Activated T-cell treated with anti-CD3 and anti-CD28 coated beads, Interleukin-2, amount 50 U/mL, for 4 hours (primary cell): ENCODE results near the gene MARCHF9. TPM values are rescaled to one million over a fixed set of nuclear protein-coding genes. Genes with fewer than 3 reads are reported as not detected.
"Not testable (repeated sequence)": the region's sequence is repeated elsewhere in the genome, so short reads cannot be mapped to it uniquely, and the experiment has no call there.

Experiments used
- ATAC-seq, 2 donors: fragments of 200-7000 bp; cut with Tn5 transposase; one replicate each; pipeline ENCODE4 v1.10.0; 2021
- DNase-seq: peaks from one replicate; pipeline ENCODE4 v3.0.0-alpha.2; 2020
- H3K27me3 Mint-ChIP-seq: one replicate; pipeline ENCODE4 v1.8.0; 2021; ENCODE audit warnings: low read depth, mixed read lengths
- H3K36me3 Mint-ChIP-seq: one replicate; pipeline ENCODE4 v1.8.0; 2022; ENCODE audit warnings: mixed read lengths; ENCODE audit not compliant: insufficient read depth
- H3K4me1 Mint-ChIP-seq: one replicate; pipeline ENCODE4 v1.8.0; 2021; ENCODE audit warnings: low read depth, mixed read lengths
- H3K4me3 Mint-ChIP-seq: one replicate; pipeline ENCODE4 v1.8.0; 2021; ENCODE audit warnings: mild to moderate bottlenecking, moderate library complexity, mixed read lengths
- H3K9me3 Mint-ChIP-seq: one replicate; pipeline ENCODE4 v1.8.0; 2021; ENCODE audit warnings: mixed read lengths
- total RNA-seq, 3 donors: library from RNA; stranded (reverse); gene quantifications; one replicate each; pipeline ENCODE4 v1.2.1, GENCODE V29; 2021

MARCHF9 gene
- total RNA-seq, 3 donors from 2014 or later, result 15.7 to 17.6 (median 17.3) TPM

DNA sequence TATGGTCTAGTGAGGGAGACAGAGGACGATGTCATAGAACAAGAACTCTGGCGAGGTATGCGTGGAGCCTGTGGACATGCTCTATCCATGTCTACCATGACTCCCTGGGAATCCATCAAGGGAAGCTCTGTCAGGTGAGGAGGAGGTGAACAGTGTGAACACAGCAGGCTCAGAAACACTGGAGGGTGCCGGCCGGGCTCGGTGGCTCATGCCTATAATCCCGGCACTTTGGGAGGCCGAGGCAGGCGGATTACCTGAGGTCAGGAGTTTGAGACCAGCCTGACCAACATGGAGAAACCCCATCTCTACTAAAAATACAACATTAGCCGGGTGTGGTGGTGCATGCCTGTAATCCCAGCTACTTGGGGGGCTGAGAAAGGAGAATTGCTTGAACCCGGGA, 19.7 kb downstream of the MARCHF9 start:
- DNase-seq, H3K4me3 Mint-ChIP-seq, H3K27me3 Mint-ChIP-seq, H3K9me3 Mint-ChIP-seq, ATAC-seq: not testable (repeated sequence)
- peaks cover 20% of the 10 kb centered on the region for H3K36me3 Mint-ChIP-seq
- H3K4me1 Mint-ChIP-seq, result peaks cover 34% of the 10 kb centered on the region

DNA sequence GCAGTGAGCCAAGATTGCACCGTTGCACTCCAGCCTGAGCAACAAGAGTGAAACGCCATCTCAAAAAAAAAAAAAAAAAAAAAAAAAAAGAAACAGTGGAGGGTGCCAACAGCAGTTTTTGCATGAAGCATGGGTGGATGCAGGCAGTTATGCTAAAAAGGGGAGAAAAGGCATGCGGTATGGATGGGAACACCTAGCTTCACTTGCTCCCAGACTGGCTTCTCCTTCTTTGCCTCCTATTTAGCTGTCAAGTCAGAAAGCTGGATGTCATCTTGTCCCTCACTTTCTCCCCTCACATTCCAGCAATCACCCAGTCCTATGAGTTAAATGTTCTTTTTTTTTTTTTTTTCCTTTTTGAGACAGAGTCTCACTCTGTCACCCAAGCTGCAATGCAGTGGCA, 20.1 kb downstream of the MARCHF9 start:
- DNase-seq (no peak), ATAC-seq (no peak)
- Mint-ChIP-seq H3K9me3 (no peaks in the 10 kb centered on the region), H3K4me3 (no peak overlapping the region), H3K27me3 (no peaks in the 10 kb centered on the region), H3K36me3 (peaks cover 16% of the 10 kb centered on the region), H3K4me1 (peaks cover 35% of the 10 kb centered on the region)

DNA sequence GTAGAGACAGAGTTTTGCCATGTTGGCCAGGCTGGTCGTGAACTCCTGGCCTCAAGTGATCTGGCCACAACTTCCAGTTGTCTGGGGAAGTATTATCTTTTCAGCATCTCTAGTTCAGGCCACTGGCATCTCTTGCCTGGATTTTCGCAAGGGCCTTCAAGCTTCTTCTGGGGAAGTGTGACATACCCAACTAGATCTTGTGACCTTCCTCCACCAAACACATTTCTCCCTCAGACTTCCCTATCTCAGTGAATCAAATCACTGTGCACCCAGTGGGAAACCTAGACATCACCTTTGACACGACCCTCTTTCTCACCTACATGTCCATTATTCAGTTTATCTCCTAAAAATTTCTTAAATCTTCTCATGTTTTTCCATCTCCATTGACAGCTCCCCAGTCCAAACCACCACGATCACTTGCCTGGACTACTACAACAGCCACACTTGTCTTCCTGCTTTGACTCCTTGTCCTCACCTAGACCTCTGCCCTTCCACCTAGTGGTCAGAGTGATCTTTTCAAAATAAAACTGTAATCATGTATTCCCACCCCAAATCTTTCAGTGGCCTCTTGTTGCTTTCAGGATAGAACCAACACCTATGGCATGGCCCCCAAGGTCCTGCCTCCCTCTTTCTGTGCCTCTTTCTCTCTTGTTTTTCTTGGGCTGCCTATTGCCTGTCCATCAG, 20.8 kb downstream of the MARCHF9 start:
- no peak for ATAC-seq
- Mint-ChIP-seq H3K36me3 (peaks cover 10% of the 10 kb centered on the region), H3K27me3 (no peaks in the 10 kb centered on the region), H3K4me1 (peaks cover 36% of the 10 kb centered on the region), H3K4me3 (no peak overlapping the region), H3K9me3 (no peaks in the 10 kb centered on the region)
- DNase-seq, result no peak

DNA sequence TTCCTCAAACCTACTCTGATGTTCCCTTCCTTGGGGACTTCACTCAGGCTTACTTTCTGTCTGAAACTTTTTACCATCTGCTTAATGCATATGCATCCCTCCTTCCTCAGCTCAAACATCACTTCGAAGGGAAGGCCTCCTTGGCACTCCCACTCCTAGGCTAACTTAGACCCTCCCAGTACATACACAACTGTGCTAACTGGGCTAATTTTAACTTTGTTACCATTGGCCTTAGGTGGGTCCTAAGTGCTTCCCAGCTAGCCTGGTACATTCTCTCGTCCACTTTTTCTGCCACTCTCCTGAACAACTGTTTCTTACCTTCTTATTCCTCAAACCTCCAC, 21.3 kb downstream of the MARCHF9 start:
- Mint-ChIP-seq H3K36me3 (peaks cover 8% of the 10 kb centered on the region), H3K4me3 (no peak overlapping the region), H3K9me3 (no peaks in the 10 kb centered on the region), H3K27me3 (no peaks in the 10 kb centered on the region), H3K4me1 (peaks cover 39% of the 10 kb centered on the region)
- DNase-seq (no peak), ATAC-seq (no peak)

DNA sequence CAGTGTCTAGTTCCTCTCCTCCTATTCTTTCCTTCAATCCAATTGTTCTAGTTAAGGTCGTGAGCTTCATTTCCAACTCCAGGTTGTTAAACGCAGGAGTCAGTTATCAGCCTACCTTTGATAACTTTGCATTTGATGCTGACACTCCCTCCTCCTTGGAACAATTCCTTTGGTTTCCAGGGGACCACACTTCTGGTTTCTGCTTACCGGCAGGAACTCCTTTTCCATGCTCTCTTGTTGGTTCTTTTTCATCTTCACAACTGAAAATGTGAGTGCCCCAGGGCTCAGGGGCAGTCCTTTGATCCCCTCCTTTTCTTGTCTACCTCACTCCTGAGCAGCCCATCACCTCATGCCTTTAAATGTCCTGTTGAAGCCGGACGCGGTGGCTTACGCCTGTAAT, 22.5 kb downstream of the MARCHF9 start:
- Mint-ChIP-seq H3K27me3 (no peaks in the 10 kb centered on the region), H3K4me1 (peaks cover 44% of the 10 kb centered on the region), H3K4me3 (no peak overlapping the region)

DNA sequence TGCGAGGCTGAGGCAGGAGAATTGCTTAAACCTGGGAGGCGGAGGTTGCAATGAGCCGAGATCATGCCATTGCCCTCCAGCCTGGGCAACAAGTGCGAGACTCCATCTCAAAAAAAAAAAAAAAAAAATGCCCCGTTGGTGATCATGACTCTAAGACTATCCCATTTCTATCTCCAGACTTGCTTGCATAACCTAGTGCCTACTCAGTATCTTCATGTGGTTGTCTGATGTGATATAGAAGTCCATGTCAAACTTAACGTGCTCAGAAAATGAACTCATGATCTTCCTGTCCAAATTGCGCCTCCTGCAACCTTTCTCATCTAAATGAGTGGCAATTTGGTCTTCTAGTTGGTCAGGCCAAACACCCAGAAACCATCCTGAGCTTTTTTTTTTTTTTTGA, 23.0 kb downstream of the MARCHF9 start:
- Mint-ChIP-seq H3K36me3 (peaks cover 8% of the 10 kb centered on the region), H3K27me3 (no peaks in the 10 kb centered on the region), H3K4me1 (peaks cover 46% of the 10 kb centered on the region), H3K9me3 (no peaks in the 10 kb centered on the region), H3K4me3 (no peak overlapping the region)
- DNase-seq (no peak), ATAC-seq (no peak)

More for the DNA sequence above, 22.5 kb downstream of the MARCHF9 start:
- peaks cover 8% of the 10 kb centered on the region for H3K36me3 Mint-ChIP-seq
- ATAC-seq (no peak), DNase-seq (no peak)
- no peaks in the 10 kb centered on the region for H3K9me3 Mint-ChIP-seq

DNA sequence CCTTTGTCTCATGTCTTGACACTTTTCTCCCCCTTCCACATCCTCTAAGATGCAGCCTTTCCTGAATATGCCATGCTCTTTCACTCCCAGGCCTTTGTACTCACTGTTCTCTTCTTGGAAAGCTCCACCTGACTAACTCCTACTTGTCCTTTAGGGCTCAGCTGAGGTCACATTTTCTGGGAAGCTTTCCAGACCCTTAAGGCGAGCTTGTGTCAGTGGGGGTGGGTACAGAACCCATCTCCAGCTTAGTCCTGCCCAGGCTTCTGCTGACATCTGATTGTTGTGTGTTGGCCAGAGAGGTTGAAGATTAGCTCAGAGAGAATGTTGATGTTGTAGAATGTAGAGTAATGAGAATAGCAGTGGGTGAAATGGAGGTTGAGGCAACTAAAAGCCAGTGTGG, 24.8 kb downstream of the MARCHF9 start:
- H3K27me3 Mint-ChIP-seq, result no peaks in the 10 kb centered on the region
- no peak overlapping the region for H3K4me3 Mint-ChIP-seq
- H3K4me1 Mint-ChIP-seq, result peaks cover 48% of the 10 kb centered on the region
- no peaks in the 10 kb centered on the region for H3K9me3 Mint-ChIP-seq
- no peak for ATAC-seq
- peaks cover 10% of the 10 kb centered on the region for H3K36me3 Mint-ChIP-seq
- no peak for DNase-seq

DNA sequence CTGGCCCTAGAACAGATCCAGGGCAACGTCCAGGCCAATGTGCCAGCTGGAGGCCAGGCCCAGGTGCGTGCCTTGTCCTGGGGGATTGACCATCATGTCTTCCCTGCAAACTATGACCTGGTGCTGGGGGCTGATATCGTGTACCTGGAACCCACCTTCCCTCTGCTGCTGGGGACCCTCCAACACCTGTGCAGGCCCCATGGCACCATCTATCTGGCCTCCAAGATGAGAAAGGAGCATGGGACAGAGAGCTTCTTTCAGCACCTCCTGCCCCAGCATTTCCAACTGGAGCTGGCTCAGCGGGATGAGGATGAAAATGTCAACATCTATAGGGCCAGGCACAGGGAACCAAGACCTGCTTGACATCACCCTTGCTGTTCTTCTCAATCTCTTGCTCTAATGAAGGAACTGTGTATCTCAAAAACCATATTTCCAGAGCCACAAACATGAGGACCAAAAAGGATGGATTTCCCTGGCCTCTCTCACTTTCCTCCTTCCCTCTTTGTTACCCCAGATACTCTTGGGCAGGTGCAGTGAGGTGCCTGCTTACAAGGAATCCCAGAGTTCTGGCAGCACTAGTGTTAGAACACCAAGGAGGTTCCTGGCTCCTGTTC, 25.5 kb downstream of the MARCHF9 start:
- H3K36me3 Mint-ChIP-seq, result peaks cover 9% of the 10 kb centered on the region
- no peaks in the 10 kb centered on the region for H3K9me3 Mint-ChIP-seq
- DNase-seq (no peak), ATAC-seq (no peak)
- H3K4me1 Mint-ChIP-seq, result peaks cover 48% of the 10 kb centered on the region
- no peaks in the 10 kb centered on the region for H3K27me3 Mint-ChIP-seq
- H3K4me3 Mint-ChIP-seq, result no peak overlapping the region

DNA sequence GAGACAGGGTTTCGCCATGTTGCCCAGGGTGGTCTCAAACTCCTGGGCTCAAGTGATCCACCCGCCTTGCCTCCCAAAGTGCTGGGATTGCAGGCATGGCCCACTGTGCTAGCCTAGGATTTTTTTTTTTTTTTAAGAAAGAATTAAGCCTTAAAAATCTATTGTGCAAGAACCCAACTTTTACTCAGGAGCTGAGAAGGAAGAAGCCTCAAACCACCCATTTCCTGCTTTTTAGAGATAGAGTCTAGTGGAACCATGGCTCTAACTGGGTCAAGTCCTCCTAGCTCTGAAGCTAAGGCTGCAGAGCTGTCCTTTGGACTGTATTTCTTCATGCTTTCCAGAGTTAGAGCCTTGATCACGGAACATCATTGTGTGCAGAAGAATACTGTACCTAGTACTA, 26.3 kb downstream of the MARCHF9 start:
- no peak overlapping the region for H3K4me3 Mint-ChIP-seq
- H3K27me3 Mint-ChIP-seq, result no peaks in the 10 kb centered on the region
- H3K9me3 Mint-ChIP-seq, result no peaks in the 10 kb centered on the region
- no peak for ATAC-seq
- H3K4me1 Mint-ChIP-seq, result peaks cover 51% of the 10 kb centered on the region
- DNase-seq, result no peak
- peaks cover 8% of the 10 kb centered on the region for H3K36me3 Mint-ChIP-seq

DNA sequence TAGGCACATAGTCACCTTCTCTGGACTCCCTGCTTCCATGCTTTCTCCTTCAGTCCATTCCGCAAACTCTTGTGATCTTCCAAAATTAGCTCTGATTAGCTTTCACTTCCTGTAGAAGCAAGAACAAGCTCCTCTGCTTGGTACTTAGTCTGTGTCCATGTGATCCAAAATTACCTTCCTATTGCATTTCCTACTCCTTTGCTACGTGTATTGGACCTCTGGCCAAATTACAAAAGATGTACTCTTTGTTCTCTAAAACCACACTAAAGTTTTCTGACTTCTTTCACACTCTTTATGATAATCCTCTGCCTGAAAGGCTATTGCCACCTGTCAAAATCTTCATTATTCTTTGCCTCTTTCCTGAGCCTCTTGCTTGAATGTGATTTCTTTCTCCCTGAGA, 26.9 kb downstream of the MARCHF9 start:
- Mint-ChIP-seq H3K9me3 (no peaks in the 10 kb centered on the region), H3K4me1 (peaks cover 54% of the 10 kb centered on the region), H3K4me3 (peak overlapping the region; percentile 99), H3K27me3 (no peaks in the 10 kb centered on the region), H3K36me3 (peaks cover 12% of the 10 kb centered on the region)
- ATAC-seq (no peak), DNase-seq (no peak)

DNA sequence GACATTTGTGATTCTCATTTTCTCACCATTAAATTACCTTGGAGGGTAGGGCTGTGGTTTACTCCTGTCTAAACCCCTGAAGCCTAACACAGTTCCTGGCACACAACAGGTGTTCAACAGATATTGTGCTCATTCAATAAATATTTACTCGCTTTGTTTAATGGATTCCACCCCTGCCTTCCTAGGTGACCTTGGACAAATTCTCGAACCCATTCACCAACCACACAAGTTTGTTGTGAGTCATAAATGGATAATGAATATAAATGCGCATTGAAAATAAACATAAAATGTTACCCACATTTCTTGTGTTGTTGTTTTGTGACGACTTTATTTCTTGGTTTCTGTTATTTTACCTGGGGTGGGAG, 27.3 kb downstream of the MARCHF9 start:
- H3K36me3 Mint-ChIP-seq, result peaks cover 14% of the 10 kb centered on the region

DNA sequence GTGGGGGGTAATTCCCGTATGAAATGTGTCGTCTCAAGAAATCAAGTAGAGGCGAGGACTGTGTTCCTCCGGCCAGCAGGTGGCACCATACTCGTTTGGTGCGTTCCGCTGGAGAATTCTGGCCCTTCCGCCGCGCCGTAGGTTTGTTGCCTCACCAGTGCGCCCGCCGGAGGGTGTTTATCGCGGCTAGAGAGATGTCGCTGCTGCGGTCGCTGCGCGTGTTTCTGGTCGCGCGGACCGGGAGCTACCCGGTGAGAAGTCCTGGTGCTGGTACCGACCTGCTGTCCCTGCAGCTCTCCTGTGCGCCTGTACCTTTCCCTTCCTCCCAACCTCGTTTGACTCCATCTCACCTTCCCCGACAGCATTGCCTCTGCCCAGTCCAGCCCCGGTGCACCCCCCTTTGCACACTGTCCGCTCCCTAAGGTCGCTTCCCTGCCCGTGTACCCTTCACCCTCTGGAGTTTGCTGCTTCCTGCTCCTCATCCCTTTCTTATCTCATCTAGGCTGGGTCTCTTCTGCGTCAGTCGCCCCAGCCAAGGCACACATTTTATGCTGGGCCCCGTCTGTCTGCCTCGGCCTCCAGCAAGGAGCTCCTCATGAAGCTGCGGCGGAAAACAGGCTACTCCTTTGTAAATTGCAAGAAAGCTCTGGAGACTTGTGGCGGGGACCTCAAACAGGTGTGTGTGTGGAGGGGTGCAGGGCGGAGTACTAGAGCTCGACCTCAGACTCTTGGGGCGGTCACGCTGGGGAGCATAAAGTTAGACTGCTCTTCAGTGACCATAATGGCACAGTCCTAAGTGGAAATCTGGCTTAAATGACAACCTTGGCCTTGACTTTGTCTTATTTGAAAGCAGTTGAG, 27.9 kb downstream of the MARCHF9 start, which contains the start of gene TSFM:
Gene TSFM, plus strand, starts transcription at position 180 of the 858 bp plus-strand sequence. Its CDS starts 15 bp downstream, at position 195.
- ATAC-seq, result peak; percentile 87

More for the DNA sequence above, 27.3 kb downstream of the MARCHF9 start:
- Mint-ChIP-seq H3K4me1 (peaks cover 54% of the 10 kb centered on the region), H3K4me3 (peak overlapping the region; percentile 99), H3K27me3 (no peaks in the 10 kb centered on the region), H3K9me3 (no peaks in the 10 kb centered on the region)
- ATAC-seq (no peak), DNase-seq (no peak)

DNA sequence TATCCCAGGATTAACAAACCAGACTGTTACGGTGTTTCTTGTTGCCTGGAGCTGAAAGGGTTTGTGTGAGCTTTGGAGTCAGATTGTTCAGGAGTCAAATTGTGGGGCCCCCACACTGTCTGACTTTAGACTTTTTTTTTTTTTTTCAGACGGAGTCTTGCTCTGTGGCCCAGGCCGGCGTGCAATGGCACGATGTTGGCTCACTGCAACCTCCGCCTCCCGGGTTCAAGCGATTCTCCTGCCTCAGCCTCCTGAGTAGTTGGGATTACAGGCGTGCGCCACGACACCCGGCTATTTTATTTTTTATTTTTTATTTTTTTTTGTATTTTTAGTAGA, 28.5 kb downstream of the MARCHF9 start:
- peak overlapping the region; percentile 99 for H3K4me3 Mint-ChIP-seq

More for the DNA sequence above, 27.9 kb downstream of the MARCHF9 start, which contains the start of gene TSFM:
- Mint-ChIP-seq H3K36me3 (peaks cover 17% of the 10 kb centered on the region), H3K4me3 (peak within 1 kb of the TSS; percentile 99), H3K27me3 (no peaks in the 10 kb centered on the region), H3K4me1 (peaks cover 54% of the 10 kb centered on the region), H3K9me3 (no peaks in the 10 kb centered on the region)
- DNase-seq, result peak; percentile 96

DNA sequence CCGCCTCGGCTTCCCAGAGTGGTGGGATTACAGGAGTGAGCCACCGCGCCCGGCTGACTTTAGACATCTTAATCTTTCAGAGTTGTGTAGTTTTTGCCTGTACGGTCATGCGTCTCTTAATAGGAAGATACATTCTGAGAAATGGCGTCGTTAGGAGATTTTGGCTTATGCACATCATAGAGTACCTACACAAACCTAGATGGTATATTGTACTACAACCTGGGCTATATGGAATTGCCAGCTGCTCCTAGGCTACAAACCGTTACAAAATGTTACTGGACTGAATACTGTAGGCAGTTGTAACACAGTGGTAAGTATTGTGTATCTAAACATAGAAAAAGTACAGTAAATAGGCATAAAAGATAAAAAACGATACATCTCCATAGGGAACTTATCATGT, 29.0 kb downstream of the MARCHF9 start:
- H3K4me3 Mint-ChIP-seq, result peak overlapping the region; percentile 83
- ATAC-seq, result no peak
- DNase-seq, result no peak
- no peaks in the 10 kb centered on the region for H3K9me3 Mint-ChIP-seq
- H3K4me1 Mint-ChIP-seq, result peaks cover 52% of the 10 kb centered on the region
- H3K36me3 Mint-ChIP-seq, result peaks cover 20% of the 10 kb centered on the region
- H3K27me3 Mint-ChIP-seq, result no peaks in the 10 kb centered on the region

More for the DNA sequence above, 28.5 kb downstream of the MARCHF9 start:
- Mint-ChIP-seq H3K36me3 (peaks cover 17% of the 10 kb centered on the region), H3K4me1 (peaks cover 52% of the 10 kb centered on the region), H3K27me3 (no peaks in the 10 kb centered on the region), H3K9me3 (no peaks in the 10 kb centered on the region)
- ATAC-seq (no peak), DNase-seq (no peak)
